ENCODE results near the gene CYFIP2.

GRCh38 chr5:157269165-157269671, 3.3 kb downstream of the CYFIP2 start:
- TF ChIP-seq, protein P1, sequence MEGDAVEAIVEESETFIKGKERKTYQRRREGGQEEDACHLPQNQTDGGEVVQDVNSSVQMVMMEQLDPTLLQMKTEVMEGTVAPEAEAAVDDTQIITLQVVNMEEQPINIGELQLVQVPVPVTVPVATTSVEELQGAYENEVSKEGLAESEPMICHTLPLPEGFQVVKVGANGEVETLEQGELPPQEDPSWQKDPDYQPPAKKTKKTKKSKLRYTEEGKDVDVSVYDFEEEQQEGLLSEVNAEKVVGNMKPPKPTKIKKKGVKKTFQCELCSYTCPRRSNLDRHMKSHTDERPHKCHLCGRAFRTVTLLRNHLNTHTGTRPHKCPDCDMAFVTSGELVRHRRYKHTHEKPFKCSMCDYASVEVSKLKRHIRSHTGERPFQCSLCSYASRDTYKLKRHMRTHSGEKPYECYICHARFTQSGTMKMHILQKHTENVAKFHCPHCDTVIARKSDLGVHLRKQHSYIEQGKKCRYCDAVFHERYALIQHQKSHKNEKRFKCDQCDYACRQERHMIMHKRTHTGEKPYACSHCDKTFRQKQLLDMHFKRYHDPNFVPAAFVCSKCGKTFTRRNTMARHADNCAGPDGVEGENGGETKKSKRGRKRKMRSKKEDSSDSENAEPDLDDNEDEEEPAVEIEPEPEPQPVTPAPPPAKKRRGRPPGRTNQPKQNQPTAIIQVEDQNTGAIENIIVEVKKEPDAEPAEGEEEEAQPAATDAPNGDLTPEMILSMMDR (IDR thresholded peaks at IDR 0.05; ENCODE audit: insufficient read depth, low read length): no peak
- peak; percentile 75 for TF ChIP-seq POLR2AphosphoS5 (IDR thresholded peaks at IDR 0.05; ENCODE audit: low read depth)
- TF ChIP-seq, protein P2, sequence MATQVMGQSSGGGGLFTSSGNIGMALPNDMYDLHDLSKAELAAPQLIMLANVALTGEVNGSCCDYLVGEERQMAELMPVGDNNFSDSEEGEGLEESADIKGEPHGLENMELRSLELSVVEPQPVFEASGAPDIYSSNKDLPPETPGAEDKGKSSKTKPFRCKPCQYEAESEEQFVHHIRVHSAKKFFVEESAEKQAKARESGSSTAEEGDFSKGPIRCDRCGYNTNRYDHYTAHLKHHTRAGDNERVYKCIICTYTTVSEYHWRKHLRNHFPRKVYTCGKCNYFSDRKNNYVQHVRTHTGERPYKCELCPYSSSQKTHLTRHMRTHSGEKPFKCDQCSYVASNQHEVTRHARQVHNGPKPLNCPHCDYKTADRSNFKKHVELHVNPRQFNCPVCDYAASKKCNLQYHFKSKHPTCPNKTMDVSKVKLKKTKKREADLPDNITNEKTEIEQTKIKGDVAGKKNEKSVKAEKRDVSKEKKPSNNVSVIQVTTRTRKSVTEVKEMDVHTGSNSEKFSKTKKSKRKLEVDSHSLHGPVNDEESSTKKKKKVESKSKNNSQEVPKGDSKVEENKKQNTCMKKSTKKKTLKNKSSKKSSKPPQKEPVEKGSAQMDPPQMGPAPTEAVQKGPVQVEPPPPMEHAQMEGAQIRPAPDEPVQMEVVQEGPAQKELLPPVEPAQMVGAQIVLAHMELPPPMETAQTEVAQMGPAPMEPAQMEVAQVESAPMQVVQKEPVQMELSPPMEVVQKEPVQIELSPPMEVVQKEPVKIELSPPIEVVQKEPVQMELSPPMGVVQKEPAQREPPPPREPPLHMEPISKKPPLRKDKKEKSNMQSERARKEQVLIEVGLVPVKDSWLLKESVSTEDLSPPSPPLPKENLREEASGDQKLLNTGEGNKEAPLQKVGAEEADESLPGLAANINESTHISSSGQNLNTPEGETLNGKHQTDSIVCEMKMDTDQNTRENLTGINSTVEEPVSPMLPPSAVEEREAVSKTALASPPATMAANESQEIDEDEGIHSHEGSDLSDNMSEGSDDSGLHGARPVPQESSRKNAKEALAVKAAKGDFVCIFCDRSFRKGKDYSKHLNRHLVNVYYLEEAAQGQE (IDR thresholded peaks at IDR 0.05; ENCODE audit: insufficient replicate concordance, low read depth): no peak

Data from HL-60 (cell line).